GM10847 (cell line): ENCODE measurements around the gene IL1R2.

Experiments
- POLR2A ChIP-seq: IDR thresholded peaks from 2 replicates; pipeline ENCODE4 v1.6.1; 2011; ENCODE audit not compliant: insufficient read length; ENCODE audit errors: extremely low read depth

Gene IL1R2

GRCh38 chr2:102064679-102065674, 73.2 kb downstream of the IL1R2 start:
- no peak for TF ChIP-seq POLR2A

- no peak for TF ChIP-seq POLR2A
These were observed 74.0 kb downstream of the IL1R2 start for GRCh38 chr2:102065675-102066252.

GRCh38 chr2:102066554-102066953, 74.8 kb downstream of the IL1R2 start:
- TF ChIP-seq POLR2A = no peak

- no peak for TF ChIP-seq POLR2A
These were observed 77.7 kb downstream of the IL1R2 start for GRCh38 chr2:102069311-102069974.

DNA sequence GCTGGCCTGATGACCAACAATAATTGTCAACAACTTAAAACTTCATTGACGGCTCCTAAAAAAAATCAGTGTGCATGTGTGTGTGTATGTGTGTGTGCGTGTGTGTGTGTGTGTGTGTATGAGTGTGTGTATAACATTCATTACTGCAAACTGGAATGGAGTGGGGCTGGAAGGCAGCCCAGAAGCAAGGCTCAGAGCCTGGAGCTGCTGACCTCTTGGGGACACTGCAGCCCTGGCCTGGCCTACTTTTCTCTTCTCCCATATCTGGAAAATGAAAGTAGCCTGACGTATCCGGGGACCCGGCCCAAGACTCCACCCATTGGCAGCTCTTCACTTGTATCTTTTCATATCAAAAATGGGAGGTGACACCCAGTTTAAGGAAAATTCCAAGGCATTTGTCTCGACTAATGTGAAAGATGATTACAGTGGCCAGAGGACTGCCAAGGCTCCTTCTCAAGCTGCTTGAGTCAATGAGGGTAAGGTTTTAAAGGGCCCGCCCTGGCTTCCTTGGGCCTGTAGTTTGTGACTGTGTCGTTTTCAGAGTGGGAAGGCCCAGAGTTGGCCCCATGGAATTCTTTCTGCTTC, 78.4 kb downstream of the IL1R2 start:
- no peak for TF ChIP-seq POLR2A

GRCh38 chr2:102072741-102073140, 81.0 kb downstream of the IL1R2 start:
- no peak for TF ChIP-seq POLR2A

GRCh38 chr2:102073168-102073724, 81.5 kb downstream of the IL1R2 start:
- TF ChIP-seq POLR2A = no peak

- TF ChIP-seq POLR2A = no peak
These were observed 82.5 kb downstream of the IL1R2 start for GRCh38 chr2:102074152-102074783.

- no peak for TF ChIP-seq POLR2A
These were observed 83.7 kb downstream of the IL1R2 start for GRCh38 chr2:102075479-102075878.

- no peak for TF ChIP-seq POLR2A
These were observed 84.8 kb downstream of the IL1R2 start for GRCh38 chr2:102076512-102076911.
